DMS 273 (cell line): Measurements from ENCODE around the gene OAT.
A peak's percentile ranks its signal among the peaks of the same experiment; 100 is the strongest.

ENCODE experiments used
- DNase-seq: peaks from one replicate; lab custom pipeline; 2025; ENCODE audit not compliant: unreplicated experiment; lab: John Stamatoyannopoulos, UW

The OAT gene

DNA sequence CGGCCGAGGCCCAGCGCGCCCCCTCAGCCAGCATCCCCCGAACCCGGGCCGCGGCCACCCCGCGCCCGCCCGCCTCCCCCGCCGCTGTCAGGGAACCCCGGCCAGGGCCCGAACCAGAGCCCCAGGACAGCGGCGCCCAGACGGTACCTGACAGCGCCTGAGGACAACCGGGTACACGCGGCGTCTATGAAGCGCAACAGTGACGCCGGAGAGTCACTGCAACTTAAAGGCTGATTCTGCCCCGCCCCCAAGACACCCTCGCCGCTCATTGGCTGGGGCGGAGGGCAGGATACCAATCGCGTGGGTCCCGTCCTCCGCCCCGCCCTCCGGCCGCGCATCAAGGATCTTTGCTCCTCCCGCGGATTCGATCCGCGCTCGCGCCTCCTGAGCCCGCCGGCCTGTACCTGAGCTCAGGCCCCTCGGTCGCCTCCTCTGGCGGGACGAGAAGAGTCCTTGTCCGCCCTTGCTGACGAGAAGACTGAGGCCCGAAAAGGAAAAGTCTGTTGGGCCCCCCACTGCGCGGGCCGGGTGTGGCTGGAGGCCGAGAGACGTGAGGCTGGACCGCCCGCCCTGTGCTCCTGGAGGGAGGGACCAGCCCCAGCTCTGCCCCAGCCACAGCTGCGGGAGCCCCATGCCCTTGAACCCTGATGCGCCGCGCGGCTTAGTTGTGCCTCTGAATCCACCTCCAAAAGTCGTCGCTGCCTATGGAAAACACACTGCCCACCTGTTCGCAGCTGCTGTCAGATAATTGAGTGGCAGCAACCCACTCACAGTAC is at the start of gene OAT:
Gene OAT (minus strand): TSS at position 198 of the 776 bp plus-strand sequence. CDS start 6,752 bp downstream, outside the sequence.
- DNase-seq: peak; percentile 97

DNA sequence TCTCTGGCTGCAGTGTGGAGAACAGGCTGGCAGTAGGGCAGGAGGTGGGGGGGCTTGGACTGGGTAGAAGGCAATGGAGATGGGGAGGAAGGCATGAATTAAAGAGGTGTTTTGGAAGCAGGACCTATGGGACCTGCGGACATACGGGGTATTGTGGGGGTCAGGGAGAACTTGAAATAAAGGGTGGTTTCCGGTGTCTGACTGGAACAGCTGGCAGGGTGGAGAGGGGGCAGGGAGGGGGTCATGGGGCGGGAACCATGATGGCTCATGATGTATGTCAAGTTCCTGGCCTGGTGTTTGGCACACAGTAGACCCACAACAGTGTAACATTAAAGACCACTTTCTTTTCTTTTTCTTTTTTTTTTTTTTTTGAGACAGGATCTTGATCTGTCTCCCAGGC is 48.4 kb upstream of the OAT start:
- peak; percentile 6 for DNase-seq

DNA sequence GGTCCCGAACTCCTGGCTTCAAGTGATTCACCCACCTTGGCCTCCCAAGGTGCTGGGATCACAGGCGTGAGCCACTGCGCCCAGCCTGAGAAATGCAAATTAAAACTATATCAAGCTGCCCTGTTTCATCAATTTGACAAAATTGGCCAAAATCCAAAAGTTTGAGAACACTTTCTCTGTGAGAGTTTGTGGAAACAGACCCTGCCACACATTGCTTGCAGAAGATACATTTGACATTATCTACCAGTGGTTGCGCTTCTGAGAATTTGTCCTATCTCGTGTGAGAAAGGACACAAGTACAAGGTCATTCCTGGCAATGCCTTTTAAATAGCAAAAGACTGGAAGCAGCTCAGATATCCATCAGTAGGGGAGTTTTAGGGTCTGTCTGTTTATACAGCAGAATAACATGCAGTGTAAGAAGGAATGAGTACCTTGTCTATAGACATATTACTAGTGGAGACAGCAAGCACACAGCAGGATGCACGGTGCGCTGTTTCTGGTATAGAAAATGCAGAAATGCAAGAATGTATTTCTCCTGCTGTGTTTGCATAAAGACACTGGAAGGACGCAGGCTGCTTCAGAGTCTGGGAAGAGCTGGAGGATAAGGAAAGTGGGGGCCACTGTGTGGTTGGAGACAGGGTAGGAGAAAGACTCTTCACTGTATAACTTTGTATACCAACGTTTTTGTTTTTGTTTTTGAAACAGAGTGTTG is 47.2 kb upstream of the OAT start:
- DNase-seq: no peak

DNA sequence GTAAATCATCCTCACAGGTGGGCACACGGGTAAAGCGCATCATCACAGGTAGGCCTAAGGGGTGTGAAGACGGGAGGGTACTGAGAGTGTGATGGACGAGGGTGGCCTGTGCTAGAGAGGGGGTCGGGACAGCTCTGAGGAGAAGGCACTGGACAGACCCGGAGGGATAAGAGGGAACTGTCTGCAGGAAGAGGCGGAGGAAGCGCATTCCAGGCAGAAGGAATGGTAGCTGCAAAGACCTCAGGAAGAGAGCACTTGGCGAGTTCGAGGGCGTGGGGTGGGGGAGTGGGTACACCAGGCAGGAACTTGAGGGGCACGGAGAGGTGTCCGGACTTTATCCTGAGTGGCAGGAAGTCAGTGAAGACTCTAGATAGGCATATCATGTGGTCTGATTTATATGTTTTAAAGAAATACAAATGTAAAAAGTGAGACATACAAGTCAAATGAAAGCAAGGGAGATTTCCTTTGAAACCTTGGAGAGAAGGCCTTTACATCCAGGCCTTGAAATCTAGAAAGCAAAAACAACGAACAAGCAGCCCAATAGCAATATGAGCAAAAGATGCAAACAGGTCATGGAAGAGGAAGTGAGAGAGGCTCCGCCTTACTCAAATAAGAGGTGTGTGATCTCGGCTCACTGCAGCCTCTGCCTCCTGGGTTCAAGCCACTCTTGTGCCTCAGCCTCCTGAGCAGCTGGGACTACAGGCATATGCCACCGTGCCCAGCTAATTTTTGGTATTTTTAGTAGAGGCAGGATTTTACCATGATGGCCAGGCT is 46.5 kb upstream of the OAT start:
- DNase-seq: no peak

DNA sequence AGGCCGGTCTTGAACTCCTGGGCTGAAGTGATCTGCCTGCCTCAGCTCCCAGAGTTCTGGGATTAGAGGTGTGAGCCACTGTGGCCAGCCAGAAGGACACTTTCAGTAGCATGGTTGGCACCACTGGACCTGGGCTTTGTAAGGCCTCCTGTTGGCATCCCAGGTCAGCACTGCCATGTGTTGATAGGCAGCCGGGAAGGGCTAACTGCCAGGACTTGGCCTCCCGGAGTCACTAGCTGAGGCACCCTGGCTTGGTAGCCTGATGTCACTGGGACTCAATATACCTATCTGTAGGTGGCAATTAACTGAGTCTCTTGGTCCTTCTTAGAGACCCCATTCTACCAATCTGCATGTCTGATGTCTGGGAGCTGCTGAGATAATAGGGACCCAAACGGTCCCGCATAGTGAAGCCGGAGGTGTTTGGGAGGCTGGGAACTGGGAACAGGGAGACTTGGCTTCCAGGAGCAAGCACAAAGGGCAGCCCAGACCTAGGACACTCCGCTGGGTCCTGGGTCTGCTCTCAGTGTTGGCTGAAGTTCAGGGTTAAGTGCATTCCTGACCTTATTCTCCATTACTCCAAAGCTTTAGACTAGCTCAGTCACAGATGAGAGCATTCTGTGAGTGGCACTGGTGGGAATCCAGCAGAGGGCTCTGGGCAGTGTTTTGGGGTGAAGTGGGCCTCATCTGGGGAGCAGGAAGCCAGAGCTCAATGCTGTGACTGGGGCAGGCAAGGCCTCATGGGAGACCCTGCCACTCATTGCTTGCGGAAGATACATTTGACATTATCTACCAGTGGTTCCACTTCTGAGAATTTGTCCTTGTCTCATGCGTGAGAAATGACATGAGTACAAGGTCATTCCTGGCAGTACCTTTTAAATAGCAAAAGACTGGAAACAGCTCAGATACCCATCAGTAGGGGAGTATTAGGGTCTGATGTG is 45.6 kb upstream of the OAT start:
- no peak for DNase-seq

DNA sequence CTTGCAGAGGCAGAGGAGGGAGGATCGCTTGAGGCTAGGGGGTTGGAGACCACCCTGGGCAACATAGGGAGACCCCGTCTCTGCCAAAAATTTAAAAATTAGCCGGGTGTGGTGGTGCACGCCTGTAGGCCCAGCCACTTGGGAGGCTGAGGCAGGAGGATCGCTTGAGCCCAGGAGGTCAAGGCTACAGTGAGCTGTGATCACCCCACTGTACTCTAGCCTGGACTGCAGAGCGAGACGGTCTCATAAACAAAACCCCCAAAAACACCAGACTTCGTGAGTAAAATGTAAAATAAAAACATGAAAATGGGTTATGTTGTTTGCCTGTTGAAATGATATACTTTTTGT is 43.6 kb upstream of the OAT start:
- DNase-seq: no peak

DNA sequence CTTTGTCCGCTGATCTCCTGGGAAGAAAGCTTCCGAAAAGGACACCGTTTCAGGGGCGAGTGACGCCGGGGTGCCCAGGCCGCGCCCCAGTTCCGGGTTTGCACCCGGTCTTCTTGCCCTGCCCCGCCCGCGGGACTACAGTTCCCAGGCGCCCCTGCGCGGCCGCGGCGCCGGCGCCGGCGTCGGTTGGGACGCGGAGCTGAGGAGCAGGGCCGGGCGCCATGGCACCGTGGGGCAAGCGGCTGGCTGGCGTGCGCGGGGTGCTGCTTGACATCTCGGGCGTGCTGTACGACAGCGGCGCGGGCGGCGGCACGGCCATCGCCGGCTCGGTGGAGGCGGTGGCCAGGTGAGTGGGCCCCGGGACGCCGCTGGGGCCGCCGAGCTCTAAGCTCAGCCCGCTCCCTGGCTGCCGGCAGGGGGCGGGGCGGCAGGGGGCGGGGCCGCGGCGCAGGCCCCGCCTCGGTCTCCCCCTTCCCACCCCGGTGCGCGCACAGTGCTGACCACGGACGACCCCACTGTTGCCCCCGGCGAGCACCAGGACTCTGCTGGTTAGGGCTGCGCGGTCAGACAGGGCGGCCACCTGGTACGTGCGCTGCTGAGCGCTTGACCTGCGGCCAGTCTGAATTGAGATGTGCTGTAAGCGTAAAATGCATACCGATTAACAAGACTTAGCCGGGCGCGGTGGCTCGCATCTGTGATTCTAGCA is 43.1 kb upstream of the OAT start, which contains the start of gene LHPP:
Gene LHPP (plus strand): TSS at position 182 of the 706 bp plus-strand sequence. CDS start 40 bp downstream, at position 222.
- DNase-seq: peak; percentile 87

DNA sequence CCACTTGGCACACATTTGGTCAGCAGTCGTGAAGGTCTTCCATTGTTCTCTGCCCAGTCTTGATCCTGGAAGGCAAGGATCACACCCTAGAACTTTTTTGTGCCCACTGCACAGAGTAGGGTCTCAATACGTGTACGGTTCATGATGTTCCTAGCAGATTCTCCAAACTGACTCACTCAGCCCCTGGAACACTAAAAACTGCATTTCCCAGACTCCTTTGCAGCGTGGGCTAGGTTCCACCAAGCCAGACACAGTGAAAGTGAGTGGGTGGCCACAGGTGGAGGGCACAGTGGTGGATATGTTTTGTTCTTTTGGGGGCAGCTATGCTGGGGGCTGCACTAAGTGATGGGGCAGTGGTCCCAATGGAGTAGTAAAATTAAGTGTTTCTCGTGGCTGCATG is 41.4 kb upstream of the OAT start:
- DNase-seq: no peak

DNA sequence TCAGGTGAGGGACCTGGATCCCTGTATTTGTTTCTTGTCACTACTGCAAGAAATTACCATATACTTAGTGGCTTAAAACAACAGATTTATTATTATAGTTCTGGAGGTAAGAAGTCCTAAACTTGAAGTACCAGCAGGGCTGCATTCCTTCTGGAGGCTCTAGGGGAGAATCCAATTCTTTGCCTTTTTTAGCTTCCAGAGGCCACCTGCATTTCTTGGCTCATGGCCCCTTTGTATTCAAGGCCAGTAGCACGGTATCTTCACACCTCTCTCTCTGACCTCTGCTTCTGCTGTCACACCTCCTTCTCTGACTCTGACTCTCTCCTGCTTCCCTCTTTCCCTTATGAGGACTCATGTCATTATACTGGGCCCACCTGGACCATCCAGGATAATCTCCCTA is 40.7 kb upstream of the OAT start:
- no peak for DNase-seq

DNA sequence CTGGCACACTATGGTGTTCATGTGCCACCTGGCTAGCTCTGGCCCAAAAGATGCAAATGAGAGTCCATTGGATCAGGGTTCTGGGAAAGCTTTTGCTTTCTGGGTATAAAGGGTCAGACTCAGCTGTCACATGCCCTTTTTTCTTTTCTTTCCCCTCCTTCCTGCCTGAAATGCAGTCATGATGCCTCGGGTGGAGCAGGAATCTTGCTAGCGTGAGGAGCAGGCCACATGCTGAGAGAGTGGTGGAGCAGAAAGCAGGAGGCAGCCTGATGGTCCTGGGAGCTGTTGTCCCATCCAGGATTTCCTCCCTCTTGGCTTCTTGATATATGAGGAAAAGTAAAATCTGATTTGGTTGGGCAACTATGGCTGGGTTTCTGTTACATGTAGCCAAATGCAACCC is 40.2 kb upstream of the OAT start:
- DNase-seq: no peak

DNA sequence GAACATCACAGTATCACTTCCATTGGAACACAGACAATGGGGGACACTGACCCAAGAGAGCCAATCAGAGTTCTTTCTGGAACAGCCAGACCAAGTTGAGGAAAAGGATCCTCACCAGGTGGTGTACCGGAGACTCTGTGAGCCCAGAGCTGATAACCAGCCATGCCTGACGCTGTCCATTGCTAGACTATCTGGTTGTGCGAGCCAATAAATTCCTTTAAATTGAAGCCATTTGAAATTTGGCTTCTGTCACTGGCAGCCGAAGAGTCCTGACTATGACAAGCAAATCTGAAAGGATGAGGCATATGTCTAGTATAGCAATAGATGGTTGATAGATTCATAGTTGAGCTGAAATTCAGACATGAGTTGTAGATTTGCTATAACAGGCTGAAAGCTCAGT is 39.8 kb upstream of the OAT start:
- DNase-seq: no peak

DNA sequence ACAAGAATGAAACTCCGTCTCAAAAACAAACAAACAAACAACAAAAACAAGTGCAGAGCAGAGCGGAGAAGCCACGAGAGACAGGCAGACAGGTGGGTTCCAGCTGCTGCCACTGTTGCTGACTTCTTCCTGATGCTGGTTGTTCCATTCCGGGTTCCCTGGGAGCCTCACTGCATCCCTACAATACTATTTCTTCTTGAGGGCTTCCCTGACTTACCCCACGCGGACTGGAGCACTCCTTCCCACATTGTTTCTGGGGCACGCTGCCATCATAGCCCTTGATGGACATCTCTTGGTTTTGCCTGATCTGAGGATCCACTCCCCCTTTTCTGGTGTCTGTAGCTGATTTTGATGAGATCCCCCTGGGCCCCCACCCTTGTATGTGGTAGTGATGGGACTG is 36.7 kb upstream of the OAT start:
- DNase-seq: no peak

DNA sequence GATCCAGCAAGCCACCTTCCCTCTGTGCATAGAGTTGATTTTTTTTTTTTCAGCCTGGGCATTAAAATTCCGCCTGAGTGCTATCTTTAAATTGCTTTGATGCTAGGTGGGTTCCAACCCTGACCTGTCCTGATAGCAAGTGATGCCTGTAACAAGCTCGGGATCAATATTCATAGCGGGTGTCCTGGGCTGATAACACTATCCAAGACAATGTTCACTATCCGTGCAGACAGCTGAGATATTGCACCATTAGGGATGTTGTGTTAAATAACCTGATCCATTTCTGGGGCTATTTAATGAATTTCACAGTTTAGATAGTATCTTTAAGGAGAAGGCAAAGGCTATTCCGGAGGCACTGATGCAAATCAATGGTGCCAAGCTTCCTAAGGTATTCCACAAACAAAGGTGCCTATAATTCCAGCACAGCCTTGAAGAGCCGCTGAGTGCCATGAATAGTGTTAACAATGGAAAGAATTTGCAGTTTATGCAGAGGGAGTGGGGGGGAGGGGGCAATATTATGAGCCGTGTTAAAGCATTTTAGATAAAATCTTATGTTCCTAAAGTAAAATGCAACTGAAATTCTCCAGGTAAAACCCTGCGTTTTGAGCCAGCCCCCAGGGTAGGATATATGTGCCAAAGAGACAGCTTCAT is 35.4 kb upstream of the OAT start:
- no peak for DNase-seq

DNA sequence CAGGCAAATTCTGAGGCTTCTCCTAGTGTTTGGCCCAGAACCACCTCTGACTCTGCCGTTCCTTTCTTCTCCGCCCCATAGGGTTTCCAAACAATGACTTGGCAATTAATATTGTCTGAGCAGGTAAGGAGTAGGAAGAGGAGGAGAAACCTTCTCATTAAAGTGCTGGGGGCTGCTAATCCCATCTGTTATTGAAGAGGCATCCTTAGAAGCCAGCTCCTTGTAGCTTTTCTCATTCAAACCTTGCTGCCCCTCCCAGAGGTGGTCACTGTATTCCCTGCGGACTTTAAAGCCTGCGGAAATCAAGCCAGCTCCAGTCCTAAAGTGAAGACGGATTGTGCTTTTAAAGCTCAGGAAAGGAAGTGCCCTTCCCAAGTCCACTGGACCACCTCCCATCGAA is 32.6 kb upstream of the OAT start:
- DNase-seq: no peak

DNA sequence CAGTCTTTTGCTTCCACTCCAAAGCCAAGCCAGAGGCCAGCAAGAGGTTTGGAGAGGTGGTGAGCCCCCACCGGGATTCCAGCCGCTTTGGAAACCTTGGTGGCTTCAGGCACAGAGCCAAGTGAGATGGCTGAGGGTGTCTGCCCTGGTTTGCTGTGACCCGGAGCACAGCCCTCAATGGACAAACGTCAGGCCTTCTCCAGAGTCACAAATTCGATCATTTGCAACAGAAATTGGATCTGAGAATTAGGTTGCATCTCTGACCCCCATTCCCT is 32.0 kb upstream of the OAT start:
- DNase-seq: no peak

DNA sequence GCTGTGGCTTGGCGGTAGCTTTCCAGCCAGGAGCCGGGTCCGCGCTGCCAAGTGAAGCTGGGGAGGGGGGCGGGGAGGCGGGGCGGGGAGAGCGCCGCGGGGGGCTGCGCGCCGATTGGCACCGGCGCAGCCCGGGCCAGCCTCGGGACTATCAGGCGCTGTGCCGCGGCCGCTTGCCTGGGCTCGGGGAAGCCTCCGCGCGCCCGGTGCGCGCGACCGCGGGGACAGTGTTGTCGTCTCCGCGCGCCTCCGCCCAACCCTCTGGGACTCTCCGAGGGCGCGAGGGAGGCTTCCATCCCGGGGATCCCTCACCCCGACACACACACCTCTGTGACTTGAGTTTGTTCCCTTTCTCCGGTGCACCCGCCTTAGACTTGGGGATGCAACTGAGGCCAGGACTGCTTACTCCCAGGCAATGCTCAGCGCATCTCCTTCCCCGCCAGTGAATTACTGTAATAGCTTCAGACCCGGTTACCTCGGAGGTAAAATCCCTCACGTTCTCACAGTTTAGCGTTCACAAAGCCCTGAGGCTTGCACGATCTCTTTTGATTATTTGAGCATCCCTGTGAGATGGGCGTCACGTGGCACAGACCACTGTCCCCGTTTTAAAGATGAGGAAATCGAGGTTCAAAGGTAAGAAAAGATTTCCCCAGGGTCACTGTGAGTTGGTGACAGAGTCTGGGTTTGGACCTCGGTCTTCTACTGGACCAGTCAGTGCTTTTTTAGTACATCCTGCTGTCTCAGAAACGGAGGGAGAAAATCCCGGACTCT is 31.5 kb upstream of the OAT start, which contains the start of gene NKX1-2:
Gene NKX1-2 (minus strand): TSS at position 24 of the 771 bp plus-strand sequence. CDS start 92 bp downstream, outside the sequence.
- DNase-seq: peak; percentile 59

DNA sequence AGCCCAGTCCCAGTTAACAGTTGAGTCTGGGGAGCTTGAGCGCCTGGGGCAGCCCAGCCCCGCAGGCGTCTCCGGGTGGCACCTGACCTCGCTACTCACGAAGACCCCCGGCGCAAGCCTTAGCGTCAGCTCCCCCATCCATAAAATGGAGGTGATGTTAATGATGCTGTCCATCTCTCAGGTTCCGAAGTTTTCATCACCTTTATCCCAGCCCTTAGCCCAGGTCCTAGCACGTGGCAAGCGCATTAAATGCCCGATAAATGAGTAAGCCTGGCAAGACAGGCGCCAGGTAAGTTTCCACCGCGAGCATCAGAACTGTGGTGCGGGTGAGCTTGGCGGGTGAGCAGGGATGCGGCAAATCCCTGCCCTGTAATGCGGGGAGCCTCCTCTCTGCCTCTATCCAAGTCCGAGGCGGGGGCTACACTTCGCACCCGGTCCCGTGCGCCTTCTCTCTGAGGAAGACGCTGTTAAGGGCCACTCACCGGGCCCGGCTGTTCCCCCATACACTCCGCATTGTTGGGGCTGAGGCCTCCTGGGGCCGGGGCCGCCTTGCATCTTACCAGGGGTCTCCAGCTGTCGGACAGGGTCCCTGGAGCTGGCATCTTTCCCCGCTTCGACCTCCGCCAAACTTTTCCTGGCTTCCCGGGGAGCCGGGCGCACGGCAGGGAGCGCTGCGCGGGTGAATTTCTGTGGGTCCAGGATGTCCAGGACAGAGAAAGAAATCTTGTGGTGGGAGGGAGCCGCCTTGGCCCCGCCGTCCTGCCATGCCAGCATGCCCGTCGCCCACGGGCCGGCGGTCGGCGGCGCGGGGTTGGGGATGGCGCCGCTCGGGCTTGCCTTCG is 30.7 kb upstream of the OAT start:
- peak; percentile 24 for DNase-seq

DNA sequence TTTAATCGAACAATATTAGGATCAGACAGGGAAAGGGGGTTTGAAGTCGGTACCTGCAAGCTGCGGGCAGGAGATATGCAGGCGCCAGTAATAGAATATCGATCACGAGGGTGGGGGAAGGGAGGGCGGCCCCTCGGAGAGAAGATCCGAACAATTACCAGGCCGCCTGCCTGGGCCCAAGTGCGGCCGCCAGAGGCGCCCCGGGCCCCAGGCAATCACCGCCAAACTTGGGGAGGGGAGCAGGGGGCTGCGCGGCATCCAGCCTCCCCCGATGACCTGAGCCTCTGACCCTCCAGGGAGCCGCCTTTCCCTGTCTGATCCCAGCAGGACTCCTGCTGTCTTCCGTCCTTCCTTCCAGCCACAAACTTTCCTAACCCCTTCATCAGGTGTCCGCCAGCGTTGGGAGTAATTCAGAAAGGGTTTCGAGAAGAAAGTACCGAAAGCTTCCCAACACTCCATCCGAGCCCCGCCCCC is 30.0 kb upstream of the OAT start:
- peak; percentile 26 for DNase-seq
